Hypothalamus (tissue), 51 donors: ENCODE data around the gene MAEL.

ENCODE experiments used
- DNase-seq, 51 donors: peaks; one replicate each; lab custom pipeline; 2025; lab: John Stamatoyannopoulos, UW

Gene MAEL

DNA sequence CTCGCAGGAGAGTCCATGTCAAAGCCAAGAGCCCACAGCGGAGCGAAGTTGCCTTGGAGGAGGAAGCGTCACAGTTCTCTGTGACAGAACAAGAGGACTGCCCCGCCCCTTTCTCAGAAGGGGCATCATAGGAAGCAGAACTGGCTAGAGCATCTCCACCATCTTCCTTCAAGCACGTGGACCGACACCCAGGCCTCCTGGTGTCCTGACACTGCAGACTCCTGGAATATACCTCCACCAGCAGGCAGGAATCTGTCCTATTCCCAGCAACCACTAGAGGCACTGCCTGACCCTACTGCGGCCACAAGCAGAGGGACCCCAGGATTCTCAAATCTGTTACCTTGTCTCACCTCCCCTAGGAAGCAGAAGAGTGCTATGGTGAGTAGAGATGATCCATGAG is 63.3 kb downstream of the MAEL start:
- no peak for DNase-seq

DNA sequence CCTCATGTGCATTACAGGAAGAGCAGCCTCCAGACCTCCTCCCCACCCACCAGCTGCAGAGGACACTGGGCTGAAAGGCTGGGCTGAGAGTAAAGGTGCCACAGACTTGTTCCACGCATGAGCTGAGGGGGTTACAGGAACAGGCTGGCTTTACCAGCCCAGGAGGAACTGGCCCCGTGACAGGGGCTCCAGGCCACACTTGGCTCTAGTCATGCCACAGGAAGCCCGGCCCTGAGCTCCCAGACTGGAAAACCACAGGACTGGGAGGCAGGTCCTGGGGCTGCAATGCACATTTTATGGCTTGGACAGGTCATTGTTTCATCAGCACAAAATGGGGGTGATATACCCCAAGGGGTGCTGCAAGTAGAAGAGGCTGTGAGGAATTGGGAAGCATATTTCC is 65.5 kb downstream of the MAEL start:
- DNase-seq, result no peak

DNA sequence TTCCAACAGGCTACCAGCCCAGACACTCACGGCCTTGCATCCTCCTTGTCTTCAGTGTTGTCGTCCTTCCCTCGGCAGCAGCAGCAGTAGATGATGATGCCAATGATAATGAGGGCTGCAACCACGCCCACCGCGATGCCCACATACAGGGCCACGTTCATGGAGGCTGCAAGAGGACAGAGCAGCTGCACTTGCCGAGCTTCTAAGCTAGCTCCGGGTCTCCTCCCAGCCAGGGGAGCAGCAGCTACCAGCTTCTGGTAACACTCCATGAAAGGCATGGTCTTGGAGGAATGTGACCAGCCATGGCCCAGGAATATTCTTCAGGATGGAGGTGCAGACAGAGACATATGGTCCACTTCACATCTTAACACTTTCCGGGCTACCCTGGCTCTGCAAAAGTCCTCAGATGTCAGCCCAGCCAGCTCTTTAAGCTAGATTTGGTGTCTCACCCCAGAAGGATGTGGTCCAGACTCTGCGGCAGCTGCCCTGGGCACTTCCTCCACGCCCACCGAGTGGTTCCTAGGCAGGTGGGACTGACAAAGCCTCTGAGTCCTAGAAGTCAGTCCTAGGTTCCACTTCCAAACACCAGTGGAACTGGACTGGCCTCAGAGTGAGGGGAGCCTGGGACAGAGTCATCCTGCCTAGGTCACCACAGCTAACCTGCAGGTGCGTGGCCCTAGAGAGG is 66.0 kb downstream of the MAEL start:
- no peak for DNase-seq

DNA sequence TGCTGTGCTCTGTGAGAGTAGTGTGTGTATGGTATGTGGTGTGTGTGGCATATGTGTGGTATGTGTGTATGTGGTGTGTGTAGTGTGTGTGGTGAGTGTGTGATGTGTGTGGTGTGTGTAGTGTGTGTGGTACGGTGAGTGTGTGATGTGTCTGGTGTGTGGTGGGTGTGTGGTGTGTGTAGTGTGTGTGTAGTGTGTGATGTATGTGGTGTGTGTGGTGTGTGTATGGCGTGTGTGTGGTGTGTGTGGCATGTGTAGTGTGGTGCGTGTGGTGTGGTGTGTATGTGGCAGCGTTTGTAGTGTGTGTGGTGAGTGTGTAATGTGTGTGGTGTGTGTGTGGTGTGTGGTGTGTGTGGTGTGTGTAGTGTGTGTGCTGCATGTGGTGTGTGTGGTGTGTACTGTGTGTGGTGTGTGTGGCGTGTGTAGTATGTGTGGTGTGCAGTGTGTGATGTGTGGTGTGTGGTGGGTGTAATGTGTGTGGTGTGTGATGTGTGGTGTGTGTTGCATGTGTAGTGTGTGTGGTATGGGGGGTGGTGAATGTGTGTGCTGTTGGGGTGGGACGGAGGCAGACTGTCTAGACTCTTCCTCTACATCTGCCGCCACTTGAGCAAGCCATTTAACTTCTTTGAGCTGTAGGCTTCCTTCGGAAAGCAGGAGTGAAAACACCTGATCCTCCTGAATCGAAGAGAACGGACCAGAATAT is 67.6 kb downstream of the MAEL start:
- DNase-seq, result no peak

DNA sequence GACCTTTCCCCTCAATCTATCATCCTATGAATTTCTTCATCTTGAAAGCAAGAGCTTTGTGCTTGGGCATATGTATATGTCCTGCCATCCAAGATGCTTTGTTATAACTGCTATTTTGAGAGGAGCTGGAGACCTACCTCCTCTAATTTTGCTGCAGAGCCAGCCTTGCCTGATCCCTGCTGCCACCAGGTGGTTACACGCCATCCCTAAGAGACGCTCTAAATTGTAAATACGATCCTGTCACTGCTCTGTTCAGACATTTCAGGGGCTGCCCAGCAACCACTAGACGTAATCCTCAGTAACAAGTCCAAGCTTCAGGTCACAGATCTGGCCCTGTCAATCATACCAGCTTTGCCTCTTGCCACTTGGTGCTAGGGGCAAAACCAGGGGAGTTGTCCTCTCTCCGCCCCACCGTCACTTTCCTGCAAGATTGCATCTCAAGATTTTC is 68.2 kb downstream of the MAEL start:
- peak in 31 of 51 donors; percentile 6 to 57 (median 29) for DNase-seq

DNA sequence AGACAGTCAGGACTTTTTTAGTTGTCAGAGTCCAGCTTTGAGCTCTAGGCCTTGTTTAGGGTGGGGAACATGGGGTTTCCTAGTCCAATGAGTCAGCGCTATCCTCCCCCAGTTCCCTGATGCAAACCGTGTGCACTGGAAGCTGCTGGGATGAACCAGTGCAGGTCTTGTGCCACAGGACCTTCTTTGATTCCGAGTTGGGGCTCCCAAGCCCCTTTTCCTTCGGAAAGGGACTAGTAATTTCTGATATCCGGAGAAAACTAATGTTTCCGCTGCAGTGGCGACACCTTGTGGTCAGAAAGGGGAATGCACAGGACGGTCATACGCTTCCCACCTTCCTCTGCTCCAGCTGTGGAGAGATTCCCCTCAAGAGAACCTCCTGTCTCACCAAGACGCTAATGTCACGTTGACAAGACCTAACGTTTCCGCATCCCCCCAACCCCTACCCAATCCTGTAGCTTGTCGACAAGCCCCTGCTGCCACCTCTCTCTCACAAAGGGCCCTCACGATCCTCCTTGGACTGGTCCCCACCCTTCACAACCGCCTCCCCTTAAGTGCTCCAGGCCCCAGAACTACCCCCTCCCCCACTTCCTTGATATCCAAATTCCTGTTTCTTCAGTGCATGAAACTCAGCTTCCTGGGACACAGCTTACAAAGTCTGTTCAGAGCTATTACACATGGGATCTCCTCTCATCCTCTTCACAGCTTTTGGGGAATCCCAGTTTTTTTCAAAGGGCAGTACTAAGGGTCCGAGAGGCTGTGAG is 70.1 kb downstream of the MAEL start:
- peak in 45 of 51 donors; percentile 11 to 78 (median 45) for DNase-seq

DNA sequence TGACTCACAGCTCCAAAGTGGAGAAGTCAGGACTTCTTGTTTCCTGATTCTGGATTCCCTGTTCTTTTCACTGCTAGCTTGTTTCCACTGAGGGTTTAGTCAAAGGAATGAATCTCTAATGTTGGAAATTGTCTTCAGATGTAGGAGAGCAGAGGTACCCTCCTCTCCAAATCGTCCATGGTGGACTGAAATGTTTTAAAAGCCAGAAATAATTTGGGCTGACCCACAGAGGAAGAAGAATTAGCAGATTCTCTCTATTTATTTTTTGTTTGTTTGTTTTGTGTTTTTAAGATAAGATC is 70.7 kb downstream of the MAEL start:
- DNase-seq, result no peak

DNA sequence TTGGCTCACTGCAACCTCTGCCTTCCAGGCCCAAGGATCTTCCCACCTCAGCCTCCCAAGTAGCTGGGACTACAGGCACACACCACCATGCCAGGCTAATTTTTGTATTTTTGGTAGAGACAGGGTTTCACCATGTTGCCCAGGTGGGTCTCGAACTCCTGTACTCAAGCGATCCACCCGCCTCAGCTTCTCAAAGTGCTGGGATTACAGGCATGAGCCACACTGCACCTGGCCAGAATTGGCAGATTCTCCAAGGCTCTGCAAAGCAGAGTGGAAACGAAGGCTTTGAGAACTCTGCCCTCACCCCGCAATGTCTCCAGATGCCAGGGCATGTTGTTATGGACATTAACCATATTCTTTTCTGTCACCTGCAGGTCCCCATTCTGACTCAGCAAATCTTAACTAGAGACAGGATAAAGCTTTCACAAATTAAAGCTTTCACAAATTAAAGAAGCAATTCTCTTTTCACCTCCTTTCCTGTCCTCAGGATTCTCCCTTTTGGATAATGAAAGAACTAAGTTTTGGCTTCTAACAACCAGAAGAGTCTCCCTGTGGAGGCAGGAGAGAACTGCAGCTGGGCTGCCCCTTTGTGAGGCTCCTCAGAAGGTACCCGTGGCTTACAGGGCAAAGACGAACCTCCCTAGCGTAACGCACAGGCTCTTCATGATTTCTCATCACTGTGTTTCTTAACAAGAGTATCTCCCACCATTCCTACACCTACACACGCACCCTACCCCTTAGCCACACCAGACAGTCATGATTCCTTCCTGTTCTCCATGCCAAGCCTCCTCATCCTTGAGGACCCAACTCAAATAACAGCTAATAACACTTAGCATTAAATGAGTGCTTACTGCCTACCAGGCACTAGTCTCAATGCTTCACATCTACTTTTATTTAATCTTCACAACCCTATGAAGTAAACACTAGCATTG is 71.3 kb downstream of the MAEL start:
- no peak for DNase-seq

DNA sequence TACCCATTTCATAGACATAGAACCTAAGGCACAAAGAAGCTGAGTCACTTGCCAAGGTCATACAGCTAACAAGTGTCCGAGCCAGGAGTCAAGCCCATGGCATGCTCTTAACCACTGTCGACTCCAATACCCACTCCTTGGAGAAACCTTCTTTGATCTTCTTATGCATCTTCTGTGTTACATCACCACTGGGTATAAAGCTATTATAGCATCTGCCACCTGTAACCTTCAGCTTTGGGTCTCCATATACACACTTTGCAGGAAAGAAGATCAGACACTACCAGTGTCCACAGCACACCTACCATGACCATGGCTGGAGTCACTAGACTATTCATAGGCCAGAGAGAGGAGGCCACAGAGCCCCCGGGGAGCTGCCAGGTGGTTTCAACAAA is 72.0 kb downstream of the MAEL start:
- DNase-seq, result no peak

DNA sequence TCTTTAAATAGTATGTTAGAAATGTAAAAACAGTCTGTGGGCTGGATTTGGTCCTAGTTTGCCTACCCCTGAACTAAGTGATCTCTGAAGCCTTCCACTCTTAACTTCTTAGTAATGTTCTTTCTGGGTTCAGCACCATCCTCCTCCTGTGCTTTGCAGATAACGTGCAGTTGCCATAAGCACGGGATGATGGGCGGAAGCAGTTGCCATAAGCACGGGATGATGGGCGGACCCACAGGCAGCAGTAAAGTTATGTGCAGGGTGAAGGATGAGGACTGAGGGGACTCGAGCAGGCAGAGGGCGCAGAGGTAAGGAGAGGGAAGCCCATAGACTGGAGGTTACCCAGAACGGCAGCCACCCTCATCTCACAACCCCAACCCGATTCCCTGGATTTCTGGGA is 75.5 kb downstream of the MAEL start:
- no peak for DNase-seq

DNA sequence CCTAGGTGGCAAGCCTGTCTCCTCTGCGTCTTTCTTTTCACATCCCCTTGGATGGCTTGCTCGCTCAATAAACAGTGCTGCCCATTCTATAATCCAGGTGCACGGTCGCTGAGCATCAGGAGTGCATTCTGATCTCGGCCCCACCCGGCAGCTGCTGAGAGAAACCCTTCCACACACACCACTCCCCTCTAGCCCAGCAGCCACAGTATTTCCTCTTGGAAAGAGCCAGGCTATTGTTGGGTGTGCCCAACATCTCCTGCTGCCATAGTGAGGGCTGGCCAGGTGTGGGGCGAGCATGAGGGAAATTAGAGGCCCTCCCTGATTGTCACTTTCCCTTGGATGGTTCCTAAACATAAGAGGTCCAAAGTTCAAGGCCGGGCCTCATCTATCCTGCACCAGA is 76.4 kb downstream of the MAEL start:
- DNase-seq, result no peak

DNA sequence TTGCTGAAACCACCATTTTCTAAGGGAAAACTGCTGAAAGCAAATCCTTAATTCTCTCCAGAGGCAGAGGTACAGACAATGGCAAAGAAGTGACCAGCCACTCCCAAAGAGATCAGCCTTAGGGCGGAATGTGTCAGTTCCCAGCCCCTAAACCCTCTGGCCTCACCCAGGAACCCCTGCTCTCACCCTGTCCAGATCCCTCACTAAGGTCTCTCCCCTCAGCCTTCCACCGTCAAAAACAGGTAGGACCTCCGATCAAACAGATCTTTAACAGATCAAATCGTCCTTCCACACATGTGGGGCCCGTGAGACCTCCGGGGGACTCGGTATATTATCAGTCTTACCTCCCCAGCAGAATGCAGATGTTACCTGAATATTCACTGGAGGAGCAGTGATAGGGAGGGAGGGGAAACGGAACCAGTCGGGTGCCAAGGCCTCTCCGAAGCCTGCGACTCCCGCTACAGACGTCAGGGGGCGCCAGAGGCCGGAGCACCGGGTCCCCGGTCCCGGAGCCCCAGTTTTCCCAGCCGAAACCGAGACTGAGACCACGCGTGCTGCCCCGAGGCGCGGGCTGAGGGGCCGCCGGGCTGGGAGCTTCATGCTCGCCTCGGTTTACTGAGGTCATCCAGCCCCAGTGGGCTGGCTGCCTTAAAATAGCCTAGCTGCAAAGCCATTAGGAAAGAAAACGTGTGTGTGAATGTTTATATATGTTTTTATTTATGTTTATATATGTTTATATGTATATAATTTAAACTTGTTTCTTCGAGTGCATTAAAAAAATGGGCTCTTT is 77.4 kb downstream of the MAEL start:
- DNase-seq, result peak in 48 of 51 donors; percentile 18 to 86 (median 59)

DNA sequence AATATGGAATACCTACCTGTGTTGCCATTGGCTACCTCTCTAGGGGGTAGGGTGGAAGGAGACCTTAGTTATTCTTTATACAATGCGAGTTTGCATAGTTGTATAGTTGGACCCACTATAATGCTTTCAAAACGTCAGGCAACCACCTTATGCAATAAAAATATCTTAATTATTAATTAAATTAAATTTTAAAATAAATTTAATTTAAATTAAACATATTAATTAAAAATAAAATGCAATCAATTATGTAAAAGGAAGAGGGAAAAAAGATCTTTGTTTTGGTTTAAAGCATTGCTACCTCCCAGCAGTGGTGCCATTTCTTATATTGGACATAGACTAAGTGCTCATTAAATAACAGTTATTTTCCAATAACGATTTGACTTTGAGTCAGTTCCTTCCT is 78.8 kb downstream of the MAEL start:
- DNase-seq, result no peak

DNA sequence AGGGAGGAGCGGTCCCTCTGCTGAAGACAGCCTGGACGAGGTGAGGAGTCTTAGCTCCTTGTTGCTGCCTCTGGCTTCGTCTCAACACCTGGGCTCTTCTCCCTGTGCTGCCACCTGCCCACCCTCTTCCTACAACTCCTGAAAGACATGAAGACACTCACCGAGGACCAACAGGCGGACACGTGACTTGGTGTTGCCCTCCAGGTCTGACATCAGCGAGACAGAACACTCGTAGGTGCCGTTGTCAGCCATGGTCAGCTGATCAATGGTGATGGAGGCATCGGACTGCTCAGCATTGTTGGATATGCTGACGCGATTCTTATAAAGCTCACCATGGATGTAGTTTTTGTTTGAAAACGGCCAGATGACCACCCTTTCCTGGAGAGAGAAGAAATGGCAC is 79.7 kb downstream of the MAEL start:
- no peak for DNase-seq

DNA sequence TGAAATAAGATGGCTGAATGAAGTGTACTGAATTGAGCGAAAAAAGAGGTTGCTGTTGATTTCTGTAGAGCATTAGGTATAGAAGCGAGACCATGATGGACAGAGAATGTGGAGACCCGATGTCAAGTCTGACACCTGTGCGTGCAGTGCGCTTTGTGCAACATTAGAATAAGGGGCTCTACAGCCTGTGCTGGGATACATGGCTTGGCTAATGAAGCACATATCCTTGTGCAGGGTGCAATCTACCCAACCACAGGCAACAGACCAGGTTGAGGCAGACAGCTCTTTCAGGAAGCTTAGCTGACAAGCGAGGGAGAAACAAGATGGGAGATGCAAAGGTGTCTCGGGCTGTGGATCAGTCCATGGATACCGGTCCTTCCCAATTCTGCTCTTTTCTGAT is 82.2 kb downstream of the MAEL start:
- DNase-seq, result no peak
